Measurements from ENCODE around the gene RAB11FIP5.
"Not testable (repeated sequence)": the region's sequence is repeated elsewhere in the genome, so short reads cannot be mapped to it uniquely, and the experiment has no call there.

The RAB11FIP5 gene

DNA sequence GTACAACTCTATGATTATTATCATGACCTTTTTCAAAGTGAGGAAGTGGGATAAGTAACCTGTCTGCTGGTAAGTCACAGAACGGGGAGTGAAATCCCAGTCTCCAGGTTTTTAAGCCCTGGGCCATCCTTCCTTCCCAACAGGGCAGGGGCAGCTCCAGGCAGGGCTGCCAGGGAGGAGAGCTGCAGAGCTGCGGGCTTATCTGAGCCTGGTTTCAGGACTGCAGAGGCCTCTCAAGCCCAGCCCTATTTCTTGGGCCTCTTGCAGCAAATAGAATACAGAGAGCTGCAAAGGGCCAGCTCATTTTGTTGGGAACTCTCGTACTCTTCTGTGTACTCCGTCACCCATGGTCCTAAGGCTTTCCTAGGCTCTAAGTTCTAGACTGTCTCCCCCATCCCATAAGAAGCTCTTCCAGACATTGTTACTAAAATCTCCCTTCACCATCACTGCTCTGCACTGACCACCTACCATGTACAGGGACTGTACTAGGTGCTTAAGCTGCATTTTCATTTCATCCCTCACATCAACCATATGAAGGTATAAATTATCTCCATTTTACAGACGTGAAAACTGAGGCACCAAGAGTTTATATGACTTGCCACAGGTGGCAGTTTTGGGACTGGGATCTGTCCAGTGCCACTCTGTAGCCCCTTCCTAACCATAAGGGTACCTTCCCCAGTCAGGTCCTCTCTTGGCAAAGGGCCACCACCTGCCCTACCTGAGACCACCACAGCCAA, 3.1 kb downstream of the RAB11FIP5 start:
- no peak for DNase-seq

DNA sequence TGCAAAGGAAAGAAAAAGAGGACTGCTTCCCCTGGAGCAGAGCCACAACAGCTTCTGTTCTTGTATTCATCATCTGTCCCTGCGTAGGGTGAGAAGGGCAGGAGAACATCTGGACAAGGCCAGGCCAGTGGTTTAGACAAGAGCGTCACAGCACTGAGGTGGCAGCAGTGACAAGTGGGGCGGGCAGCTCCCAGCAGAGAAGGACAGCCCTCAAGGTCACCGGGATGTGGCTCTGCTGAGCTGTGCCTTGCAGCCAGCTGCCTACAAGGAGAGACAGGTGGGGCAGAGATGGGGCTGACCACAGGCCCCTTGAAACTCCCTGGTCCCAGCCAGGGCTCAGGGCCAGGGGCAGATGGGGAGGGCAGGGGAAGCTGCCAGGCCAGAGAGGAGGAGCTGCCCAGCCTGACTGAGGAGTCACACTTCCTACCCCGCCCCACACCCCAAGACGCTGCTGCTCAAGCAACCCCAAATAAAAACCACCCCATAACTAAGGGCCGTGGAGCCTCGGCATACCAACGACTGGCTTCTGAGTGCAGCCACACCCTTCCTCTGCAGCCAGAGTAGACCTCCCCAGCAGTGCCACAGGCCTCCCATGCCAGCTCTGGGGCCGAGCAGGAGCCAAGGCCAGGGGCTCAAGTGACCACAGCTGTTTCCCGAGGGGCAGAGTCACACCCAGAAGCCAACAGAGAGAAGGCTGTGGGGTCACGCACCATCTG, 5.4 kb downstream of the RAB11FIP5 start:
- no peak for DNase-seq

DNA sequence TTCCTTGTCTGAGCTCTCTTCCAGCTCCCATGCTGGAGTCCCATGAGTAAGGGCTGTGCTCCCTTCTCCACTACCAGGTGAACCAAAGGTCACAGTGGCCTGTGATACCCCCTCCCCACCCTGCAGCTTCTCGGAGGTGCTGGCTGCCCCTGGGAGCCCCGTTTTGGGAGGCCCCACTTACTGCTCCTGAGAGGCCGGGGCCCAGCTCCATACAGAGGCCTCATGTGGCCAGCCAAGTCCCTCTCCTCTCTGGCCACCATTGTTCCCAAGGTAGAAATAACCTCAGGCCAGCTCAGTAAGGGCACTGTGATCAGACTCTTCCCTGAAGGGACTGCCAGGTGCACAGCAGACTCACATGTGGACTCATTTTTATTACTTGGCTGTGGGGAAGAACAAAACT, 6.0 kb downstream of the RAB11FIP5 start:
- no peak for DNase-seq

DNA sequence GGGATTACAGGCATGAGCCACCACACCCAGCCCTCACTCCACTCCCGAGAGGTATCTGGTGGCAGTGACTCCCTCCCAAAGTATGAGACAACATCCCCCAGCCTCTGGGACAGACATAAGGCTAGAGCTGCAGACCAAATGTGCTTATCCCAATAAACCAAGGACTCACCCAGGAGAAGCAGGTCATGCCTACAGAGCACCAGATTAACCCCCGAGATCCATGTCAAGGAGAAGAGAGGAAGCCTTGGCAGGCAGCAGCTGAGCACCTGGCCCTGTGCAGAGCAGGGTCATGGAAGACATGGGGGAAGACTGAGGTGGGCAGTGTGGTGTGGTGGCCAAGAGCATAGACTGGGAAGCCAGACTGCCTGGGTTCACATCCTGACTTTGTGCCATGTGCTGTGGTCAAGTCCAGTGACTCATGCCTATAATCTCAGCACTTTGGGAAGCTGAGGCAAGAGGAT, 7.2 kb downstream of the RAB11FIP5 start:
- no peak for DNase-seq

DNA sequence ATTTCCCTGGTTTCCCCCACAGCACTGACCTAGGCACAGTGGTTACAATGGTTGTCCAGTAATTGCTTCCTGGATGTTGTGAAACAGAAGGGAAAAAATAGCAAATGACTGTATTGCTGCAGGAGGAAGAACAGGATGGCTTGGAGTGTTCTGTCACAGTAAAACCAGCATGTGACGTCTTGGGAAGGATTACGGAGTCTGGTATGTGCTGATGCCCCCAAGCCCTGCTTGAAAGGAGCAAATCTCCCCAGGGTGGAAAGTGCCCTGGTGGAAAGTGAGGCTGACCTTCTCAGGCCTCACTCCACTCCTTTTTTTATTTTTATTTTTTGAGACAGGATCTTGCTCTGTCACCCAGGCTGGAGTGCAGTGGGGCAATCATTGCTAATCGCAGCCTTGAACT, 7.8 kb downstream of the RAB11FIP5 start:
- no peak for DNase-seq

DNA sequence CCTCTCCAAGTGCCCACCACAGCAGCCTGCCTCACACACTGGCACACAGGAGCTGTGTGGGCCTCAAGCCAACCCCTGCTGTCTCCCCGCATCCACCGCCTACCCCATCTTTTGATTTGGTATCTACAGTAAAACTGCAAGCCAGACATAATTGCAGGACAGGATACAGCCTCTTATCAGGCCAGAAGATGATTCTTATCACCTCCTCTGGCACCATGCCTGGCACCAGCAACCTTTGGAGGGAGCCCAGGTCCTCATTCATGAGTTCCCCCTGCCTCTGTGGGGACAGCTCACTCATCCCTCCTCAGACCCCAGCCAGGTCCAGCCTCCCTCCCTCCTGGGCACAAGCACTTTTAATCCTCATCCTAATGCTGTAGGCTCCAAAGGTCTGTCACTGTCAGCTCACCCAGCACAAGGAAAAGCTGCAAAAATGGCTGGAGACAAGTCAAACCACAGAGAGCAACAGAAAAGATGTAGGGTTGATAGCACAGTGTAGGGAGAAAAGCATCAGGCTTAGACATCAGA, 9.7 kb downstream of the RAB11FIP5 start:
- DNase-seq = no peak

DNA sequence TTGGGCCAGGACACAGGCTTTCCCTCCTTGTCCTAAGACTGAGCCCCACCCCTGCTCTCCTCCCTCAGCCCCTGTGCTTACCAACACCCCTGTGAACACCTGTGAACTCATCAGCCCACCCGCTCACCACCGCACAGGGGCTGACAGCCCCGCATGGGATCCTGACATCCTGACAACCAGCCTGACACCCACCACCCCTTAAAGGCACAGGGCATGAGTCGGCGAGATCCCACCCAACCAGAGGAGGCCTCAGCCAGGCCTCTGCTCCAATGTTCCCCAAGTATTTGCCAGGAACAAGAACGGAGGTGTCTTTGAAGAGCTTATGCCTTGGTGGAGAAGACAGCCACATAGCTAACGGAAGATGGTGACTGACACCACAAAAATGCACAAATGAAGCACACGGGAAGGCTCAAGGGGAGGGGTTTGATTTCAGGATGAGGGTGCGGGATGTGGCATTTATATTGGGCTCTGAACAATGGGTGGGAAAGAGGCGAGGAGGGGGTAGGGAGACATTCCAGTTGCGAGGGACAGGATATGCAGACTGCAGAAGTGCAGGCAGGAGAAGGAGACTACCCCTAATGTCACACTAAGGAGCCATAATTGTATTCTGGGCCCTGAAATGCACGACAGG, 11.0 kb downstream of the RAB11FIP5 start:
- DNase-seq = no peak

DNA sequence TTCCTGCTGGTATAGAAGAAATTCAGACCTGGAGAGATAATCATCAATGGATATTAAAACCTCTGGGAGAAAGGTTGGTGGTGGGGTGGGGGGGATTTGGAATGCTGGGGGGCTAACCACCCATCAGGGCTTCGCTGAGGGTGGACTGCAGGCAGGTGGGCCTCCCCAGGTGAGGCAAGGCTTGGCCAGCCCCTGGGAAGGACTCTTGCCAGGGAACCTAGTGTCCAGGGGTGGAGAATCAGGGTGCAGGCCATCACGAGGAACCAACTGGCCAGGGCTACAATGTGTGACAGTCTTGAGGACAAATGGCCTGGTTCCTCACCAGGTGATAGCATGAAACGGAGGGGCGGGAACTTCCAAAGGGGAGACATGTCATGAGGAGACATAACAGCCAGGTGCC, 11.8 kb downstream of the RAB11FIP5 start:
- DNase-seq = no peak

DNA sequence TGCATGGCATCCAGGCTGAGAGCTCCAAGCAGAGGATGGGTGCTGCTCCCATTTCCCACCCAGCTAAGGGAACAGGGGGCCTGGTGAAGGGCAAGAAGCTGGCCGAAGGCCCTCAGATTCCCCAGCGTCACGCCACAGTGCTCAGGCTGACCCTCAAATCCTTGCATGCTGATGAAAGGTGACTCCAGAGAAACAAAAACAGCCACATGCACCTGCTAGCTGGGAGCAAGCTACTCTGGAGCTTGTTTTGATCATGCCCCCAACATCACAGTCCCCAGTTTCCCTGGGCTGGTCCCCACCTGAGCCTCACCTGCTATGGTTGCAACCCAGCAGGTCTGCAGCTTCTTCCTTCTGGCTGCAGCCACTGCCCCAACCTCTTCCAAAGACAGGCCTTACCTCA, 13.3 kb downstream of the RAB11FIP5 start:
- no peak for DNase-seq

DNA sequence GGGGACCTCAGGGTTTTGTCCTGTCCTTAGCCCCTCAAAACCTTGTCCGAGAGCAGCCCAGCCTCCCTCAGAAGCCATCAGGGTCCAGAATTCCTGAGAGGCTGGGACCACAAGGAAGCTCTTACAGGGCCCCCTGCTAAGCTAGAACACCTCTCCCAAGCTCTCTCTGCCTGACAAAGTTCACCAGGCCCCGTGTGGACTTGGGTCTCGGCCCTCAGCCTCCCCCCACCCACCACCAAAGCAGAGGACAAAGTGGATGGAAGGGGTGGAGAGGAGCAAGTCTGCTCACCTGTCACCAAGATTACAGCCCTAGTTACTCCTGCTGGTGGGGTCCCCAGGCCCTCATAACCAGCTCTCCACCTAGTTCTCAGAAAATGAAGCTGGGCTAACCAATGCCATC, 16.8 kb downstream of the RAB11FIP5 start:
- no peak for DNase-seq

DNA sequence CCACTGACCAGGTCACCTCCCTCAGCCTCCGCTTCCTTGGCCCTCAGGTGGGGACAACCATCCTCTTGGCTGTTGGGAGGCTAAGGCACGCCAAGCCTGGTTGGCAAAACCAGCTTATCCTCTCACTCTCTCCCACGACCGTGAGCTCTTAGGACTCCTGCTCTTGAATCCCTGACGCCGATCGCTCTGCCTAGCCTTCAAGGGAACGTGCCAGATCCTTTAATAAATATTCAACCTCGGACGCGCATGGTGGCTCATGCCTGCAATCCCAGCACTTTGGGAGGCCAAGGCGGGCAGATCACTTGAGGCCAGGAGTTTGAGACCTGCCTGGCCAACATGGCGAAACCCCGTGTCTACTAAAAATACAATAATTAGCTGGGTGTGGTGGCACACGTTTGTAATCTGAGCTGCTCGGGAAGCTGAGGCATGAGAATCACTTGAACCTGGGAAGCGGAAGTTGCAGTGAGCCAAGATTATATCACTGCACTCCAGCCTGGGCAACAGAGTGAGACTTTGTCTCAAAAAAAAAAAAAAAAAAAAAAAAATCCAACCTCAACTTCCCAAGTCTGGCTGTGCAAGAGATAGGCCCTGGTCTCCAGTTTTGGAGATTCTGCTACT, 19.0 kb downstream of the RAB11FIP5 start:
- not testable (repeated sequence) for DNase-seq

DNA sequence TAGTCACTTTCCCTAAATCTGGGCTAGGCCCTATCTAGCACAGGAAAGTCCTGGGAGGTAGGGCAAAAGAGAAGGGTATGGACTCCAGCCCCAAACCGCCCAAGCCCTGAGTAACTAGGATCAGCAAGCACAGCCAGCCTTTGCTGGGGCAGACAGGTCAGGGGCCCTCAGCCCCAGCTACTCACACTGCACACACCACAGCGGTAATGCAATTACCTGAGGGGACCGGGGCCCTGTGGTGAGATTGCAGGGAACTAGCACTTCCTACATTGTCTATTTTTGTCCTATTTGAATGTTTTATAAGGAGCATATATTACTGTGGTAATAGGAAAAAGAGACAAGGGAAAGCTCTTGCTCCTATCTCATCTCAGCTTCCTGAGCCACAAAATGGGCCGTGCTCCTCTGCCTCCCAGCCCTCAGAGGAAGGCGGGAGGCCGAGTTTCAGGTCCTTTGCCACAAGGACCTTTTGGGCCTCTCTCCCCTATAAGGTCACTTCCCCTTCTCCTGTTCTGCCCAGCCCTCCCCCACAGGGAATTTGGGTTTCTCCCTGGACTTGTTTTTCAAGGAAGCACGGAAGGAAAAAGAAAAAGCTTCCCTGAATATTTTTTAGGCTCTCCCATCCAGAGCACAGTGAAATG, 20.5 kb downstream of the RAB11FIP5 start:
- DNase-seq = no peak

DNA sequence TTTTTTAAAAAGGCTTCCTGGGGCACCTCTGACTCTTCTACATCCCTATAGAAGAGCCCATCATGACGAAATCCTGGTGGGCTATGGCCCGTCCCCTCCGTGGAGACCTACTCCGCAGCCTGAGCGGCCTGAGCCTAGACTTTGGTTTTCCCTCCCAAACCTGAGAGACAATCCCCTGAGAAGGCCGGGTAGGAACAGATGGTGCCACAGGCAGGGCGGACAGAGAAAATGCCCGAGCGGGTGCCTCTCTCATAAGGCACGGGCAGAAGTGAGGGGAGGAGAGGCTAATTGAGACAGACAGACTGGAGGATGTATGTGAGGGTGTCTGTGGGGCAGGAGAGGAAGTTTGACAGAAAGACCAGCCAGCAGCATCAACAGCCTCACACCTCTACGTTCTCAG, 21.1 kb downstream of the RAB11FIP5 start:
- no peak for DNase-seq

DNA sequence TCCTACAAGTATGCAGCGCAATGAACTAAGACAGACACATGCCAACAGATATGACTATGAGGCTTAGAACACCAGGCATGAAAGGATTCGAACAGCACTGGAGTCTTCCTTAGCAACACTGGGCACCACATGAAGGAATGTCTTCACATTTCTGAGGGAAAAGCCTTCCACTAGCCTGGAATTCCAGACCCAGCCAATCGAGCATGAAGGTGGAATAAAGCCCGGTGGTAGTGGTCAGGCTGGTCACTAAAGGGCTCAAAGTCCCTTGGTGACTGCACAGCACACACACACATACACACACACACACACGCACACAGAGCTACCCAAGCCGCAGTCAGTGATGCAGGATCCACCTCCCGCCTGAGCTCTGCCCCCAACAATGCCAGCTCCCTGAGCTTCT, 21.6 kb downstream of the RAB11FIP5 start:
- DNase-seq = no peak

DNA sequence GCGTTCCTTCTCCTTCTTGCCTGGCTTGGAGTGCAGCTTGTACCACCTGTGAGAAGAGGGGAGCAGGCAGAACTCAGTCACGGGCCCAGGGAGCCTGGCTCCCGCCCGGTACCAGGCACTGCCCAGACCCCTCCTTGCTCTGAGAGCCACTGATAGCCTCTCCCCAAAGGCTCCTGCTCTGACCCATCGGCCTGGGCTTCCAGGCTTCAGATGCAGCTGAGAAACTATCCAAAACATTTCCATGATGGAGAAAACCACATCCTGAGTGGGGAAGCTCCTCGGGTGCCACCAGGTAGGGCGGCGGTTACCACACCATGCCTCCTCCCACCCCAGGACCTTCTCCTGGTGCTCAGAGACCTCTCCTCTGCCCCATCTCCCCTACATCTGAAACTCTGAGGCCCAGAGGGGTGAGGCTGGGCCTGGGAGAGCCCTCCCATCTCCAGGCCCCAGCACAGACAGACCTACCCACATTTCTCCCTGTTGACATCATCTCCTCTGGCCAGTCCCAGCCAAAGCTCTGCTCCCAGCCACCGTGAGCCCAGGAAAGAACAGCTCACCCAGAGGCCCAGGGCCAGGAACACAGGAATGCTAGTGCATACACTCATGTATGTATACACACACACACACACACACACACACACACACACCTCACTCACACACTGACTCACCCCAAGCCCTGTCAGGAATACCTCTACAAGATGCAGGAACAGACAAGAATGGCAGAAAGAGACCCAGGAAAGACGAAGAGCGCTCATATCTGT, 23.3 kb downstream of the RAB11FIP5 start:
- no peak for DNase-seq

DNA sequence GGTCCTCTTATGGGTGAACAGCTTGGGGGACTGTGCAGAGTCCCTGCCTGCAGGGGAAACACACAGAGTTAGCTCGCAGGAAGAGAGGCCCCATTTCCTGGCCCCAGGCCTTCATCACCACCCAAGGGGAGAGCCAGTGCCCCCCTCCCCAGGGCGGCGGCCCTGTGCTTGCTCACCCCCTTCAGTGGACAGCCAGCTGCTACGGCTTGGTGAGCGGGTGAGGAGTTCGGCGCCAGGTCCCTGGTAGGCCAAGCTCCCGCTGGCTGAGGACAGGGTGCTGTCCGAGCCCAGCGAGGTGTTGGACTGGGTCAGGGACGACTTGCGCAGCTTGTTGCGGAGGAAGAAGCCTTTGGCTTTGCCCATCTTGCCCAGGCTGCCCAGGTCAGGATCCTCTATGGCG, 24.0 kb downstream of the RAB11FIP5 start:
- no peak for DNase-seq

DNA sequence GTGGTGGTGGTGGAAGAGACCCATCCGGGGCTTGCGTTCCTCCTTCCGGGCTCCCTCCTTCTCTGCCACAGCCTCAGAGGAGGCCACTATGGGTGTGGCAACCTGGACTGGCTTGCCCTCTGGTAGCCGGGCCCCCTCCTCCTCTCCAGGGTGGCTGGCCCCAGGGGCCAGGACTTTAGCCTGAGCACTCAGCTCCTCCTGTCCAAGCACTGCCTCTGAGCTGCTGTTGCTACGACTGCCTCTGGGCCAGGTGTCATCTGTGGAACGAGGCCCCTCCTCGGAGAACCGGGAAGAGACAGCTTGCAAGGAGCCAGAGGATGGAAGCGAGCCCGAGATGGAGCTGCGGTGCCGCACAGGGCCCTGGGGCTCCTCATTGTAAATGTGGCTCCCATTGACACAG, 24.5 kb downstream of the RAB11FIP5 start:
- DNase-seq = no peak

DNA sequence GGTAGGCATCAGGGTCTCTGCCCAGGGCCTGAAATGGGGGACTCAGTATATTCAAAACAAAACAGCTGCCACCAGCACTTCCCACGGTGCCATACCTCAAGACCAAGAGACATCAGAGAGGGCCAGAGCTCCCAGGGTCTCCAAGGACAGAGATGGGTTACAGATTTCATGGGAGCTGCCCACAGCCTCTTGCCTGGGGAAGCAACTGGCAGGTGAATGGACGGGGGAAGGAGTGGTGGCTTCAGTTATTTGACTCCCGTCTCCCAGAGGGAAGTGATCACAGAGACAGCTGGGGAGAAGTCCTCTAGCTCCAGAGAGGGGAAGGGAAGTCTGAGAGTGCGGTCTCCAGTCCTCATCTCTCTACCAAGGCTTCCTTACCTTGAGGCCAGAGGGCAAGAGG, 25.4 kb downstream of the RAB11FIP5 start:
- no peak for DNase-seq

DNA sequence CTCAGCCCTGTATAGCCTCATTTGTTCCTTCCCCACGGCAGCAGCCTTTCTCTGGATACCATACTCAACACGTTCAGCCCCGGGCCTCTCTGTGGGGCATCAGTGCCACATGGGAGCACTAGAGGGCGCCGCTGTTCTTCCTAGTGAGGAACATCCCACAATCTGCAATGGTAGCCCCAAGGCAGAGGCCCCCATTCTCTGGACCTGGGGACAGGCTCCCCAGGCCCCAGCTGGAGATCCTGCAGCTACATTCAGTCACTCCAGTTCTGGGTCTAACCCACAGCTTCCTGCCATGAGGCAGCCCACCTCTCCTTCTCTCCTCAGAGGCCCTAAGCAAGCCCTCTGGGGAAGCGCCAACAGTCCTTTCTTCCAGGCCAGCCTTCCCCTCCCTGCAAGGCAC, 27.1 kb downstream of the RAB11FIP5 start:
- DNase-seq = no peak

DNA sequence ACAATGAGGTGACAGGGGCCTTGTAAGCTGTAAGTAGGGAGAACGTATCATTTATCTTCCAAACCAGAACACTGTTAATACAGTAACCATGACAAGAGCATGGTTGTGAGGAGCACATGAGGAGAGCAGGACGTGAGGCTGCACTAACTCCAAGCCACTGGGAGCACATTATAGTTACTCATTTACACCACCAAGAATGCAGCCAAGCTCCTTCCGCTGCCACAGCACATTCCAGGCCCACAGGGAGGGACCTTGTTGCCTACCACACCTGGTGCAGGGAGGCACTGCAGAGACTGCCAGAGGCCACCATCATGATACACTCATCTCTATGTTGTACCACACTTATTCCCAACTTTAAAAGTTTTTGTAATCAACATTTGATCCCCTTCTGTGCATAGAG, 27.8 kb downstream of the RAB11FIP5 start:
- no peak for DNase-seq

DNA sequence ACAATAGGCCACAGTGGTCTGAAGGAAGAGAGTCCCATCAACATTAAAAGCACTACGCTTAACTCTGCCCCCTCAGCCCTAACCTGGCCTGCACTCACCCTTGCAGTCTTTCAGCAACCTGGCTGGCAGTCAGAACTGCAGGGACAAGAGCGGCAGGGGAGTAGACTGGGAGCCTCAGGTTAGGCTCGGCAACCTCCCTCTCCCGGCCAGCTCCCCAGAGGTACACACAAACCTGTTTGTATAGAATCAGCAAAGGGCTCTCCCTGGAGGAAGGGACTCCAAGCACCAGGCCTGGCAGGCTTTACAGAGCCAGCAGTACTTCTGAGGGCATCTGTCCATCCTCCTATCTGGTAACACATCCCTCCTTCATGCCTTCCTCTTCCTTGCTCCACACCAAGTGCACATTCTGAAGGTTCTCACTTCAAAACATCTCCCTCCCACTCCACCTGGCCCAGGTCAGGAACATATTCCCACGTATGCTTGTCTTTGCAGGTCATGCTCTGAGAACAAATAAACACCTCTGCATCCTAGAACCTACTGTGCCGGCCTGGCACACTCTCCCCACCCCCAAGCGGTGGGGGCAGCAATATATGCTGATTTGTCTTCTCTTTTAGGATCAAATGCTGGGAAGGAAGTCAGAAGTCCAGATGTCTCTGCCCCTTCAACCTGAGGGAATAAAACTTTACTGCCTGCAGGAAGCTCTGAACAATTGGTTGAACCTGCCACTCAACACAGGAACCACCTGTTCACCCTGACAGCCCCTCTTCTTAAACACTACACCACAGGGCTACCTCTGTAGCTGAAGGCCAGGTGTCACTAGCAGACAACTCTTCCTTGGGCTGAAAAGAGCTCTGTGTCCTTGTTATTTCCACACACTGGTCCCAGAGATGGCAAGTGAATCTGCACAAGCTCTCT, 28.6 kb downstream of the RAB11FIP5 start:
- DNase-seq = no peak
